Measurements from ENCODE around the gene TRAPPC8.

DNA sequence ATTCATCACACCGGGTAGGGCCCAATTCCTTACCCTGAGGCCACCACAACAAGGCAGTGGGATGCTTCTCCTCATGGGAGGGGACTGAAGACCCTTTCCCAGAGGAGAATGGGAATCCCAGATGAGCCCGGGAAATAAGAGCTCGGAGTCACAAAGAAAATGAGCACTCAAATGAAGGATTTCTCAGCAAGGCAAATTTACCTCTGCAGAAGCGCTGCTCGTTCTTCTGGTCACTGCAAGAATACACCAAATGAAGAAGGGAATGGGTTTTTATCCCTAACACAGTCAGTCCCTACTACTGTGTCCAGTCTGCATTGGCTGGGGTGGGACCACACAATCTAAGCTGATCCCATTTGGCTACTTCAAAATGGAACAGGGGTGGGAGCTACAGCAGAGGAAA, 35.7 kb upstream of the TRAPPC8 start:
- TF ChIP-seq POLR2A (IDR thresholded peaks at IDR 0.05) = no peak
- TF ChIP-seq, protein P1, sequence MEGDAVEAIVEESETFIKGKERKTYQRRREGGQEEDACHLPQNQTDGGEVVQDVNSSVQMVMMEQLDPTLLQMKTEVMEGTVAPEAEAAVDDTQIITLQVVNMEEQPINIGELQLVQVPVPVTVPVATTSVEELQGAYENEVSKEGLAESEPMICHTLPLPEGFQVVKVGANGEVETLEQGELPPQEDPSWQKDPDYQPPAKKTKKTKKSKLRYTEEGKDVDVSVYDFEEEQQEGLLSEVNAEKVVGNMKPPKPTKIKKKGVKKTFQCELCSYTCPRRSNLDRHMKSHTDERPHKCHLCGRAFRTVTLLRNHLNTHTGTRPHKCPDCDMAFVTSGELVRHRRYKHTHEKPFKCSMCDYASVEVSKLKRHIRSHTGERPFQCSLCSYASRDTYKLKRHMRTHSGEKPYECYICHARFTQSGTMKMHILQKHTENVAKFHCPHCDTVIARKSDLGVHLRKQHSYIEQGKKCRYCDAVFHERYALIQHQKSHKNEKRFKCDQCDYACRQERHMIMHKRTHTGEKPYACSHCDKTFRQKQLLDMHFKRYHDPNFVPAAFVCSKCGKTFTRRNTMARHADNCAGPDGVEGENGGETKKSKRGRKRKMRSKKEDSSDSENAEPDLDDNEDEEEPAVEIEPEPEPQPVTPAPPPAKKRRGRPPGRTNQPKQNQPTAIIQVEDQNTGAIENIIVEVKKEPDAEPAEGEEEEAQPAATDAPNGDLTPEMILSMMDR (IDR thresholded peaks at IDR 0.05) = no peak
